LNCAP (cell line): ENCODE data around the gene CPT1B.

ENCODE experiments used
- TF ChIP-seq, protein P1 (sequence below): fragments of 450-650 bp; IDR thresholded peaks from 2 replicates; pipeline ENCODE4 v1.5.1; 2017; ENCODE audit warnings: mild to moderate bottlenecking

The CPT1B gene

DNA sequence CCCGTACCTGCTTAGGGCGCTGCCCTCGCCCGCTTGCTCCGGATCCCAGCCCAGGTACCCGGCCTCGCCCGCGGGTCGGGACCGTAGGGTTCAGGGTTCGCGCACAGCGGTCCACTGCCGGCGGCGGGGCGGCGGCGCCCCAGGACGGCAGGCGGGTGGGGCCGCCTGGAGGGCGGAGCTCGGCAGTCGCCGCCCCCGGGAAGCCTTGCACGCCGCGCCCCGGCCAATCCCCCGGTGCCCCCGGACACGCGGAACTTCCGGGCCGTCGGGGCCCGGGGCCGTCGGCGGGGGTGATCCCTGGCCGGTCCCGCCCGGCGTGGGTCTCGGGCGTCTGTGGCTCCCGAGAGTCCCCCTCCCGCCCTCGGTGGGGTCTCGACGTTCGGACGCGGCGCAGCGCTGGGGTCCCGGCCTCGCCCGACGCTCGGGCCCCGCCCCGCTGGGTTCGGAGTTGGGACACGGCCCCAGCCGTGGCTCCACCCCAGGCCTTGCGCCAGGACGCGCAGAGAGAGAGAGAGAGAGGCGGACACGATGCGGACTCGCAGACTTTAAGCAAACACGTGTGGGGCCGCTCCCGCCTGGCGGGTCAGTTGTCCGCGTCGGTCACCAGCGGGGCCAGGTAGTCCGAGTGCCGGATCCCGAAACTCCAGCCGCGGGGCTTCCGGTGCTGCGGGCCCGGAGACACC lies 48.2 kb downstream of the CPT1B start, which contains the start of gene TYMP:
TYMP (minus strand) TSS at position 116 of the 683 bp plus-strand sequence. CDS start 303 bp downstream, outside the sequence.
- TF ChIP-seq, protein P1, sequence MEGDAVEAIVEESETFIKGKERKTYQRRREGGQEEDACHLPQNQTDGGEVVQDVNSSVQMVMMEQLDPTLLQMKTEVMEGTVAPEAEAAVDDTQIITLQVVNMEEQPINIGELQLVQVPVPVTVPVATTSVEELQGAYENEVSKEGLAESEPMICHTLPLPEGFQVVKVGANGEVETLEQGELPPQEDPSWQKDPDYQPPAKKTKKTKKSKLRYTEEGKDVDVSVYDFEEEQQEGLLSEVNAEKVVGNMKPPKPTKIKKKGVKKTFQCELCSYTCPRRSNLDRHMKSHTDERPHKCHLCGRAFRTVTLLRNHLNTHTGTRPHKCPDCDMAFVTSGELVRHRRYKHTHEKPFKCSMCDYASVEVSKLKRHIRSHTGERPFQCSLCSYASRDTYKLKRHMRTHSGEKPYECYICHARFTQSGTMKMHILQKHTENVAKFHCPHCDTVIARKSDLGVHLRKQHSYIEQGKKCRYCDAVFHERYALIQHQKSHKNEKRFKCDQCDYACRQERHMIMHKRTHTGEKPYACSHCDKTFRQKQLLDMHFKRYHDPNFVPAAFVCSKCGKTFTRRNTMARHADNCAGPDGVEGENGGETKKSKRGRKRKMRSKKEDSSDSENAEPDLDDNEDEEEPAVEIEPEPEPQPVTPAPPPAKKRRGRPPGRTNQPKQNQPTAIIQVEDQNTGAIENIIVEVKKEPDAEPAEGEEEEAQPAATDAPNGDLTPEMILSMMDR = no peak

DNA sequence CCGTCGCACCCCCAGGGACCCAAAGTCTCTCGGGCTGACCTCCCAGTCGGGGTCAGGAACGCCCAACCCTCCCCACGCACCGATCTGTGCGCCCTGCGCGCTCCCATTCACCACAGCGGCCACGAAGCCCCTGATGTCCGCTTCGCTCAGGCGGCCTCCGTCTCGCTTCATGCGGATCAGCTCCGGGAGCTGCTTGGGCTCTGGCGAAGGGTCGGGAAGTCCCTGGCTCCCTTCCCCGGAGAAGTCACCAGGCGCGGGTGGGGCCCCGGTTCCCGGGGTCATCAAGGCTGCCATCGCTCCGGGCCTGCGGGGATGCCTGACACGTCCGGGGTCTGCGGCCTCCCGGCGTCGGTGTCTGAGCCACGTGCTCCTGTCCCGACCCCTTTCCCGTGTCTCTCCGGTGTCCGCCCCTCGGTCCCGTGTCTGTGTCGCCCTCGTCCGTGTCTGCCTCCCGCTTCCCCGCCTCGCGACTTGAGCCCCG lies 48.8 kb downstream of the CPT1B start:
- TF ChIP-seq, protein P1 = no peak

- TF ChIP-seq, protein P1 = no peak
Observed at GRCh38 chr22:50528682-50529415, 49.4 kb downstream of the CPT1B start.

DNA sequence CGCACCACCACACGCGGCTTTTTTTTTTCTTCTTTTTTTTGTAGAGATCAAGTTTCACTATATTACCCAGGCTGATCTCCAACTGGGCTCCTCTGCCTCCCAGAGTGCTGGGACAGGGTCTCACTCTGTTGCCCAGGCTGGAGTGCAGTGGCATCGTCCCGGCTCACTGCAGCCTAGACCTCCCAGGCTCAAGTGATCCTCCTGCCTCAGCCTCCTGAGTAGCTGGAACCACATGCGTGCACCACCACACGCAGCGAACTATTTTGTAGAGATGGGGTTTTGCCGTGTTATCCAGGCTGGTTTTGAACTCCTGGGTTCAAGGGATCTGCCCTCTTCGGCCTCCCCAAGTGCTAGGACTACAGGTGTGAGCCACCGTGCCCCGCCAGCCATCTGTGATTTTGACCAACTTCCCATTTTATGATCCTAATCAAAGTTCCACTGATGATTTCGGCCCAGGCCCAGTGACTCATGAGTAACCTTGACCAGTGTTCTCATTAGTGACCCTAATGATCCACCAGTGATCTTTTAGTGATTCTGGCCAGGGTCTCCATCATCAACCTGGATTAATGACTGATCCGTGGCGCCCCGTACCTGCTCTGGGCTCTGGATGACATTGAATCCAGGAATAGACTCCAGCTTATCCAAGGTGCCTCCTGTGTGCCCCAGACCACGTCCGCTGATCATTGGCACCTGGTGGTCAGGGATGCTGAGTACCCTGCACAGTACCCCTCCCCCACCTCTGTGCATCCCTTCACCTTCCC lies 50.1 kb downstream of the CPT1B start:
- TF ChIP-seq, protein P1 = no peak

DNA sequence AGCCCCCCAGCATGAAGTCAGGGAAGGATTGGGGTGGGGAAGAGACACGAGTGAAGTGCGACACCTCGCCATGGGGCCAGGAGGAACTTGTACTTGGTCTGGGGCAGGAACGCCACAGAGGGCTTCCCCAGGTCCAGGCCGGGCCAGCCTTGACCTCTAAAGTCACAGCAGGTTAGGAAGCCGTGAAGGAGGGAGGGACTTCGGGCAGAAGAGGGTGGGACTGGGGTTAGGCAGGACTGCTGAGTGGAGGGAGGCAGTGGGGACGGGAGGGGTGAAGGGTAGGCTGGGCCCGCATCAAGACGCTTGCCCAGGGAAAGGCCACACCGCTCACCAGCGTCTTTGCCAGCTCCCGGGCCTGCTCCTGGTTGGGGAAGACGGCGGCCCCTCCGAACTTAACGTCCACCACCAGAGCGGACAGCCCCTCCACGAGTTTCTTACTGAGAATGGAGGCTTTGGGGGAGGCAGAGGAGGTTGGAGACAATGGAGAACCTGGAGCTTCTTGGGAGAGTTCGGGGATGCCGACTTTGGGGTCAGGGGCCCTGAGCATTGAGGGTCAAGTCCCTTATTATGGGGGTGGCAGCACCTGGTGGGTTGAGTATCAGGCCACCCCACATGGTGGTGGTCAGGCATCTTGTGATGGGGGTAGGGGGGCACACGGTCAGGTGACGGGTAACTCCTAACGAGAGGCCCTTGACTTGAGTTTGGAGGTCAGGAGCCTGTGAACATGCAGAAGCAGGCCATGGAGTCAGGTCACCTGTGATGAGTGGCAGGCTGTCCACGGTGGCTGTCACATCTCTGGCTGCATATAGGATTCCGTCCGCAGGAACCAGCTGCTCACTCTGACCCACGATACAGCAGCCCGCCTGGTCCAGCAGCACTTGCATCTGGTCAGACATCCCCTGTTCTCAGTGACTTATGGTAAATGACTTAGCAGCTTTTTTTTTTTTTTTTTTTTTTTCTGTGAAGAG lies 51.1 kb downstream of the CPT1B start:
- TF ChIP-seq, protein P1 = no peak

- TF ChIP-seq, protein P1 = peak; percentile 76
Observed at GRCh38 chr22:50526108-50526833, 52.0 kb downstream of the CPT1B start.
